ENCODE results near the gene NEURL2. TPM values are rescaled to one million over a fixed set of nuclear protein-coding genes. Genes with fewer than 3 reads are reported as not detected.

The NEURL2 gene
- total RNA-seq, 3 donors from 2014 or later: 7.5 to 9.7 (median 8.8) TPM

GRCh38 chr20:45890077-45890984 is 677 bp downstream of the NEURL2 start:
- TF ChIP-seq POLR2AphosphoS5 (IDR thresholded peaks at IDR 0.05): peak in 1 of 3 donors; percentile 25
- TF ChIP-seq CTCF (IDR thresholded peaks at IDR 0.05): peak; percentile 29 to 48 (median 34)
- TF ChIP-seq POLR2A (IDR thresholded peaks at IDR 0.05): no peak
- no peaks in the 10 kb centered on the region for H3K36me3 ChIP-seq
- H3K4me1 ChIP-seq: peaks cover 4 to 11% of the 10 kb centered on the region in 2 donors
- intact Hi-C loops (cut with DNase I; ENCODE audit: low total_unique reads): no loop called here
- peak; percentile 69 to 75 for DNase-seq (ENCODE audit: low spot score in 2 of 2)
- peak overlapping the region; percentile 81 to 90 (median 86) for H3K4me3 ChIP-seq
- H3K27ac ChIP-seq: peak overlapping the region; percentile 79 to 93
- H3K9me3 ChIP-seq: no peaks in the 10 kb centered on the region
- no peaks in the 10 kb centered on the region for H3K27me3 ChIP-seq

- H3K27me3 ChIP-seq: no peaks in the 10 kb centered on the region
- TF ChIP-seq POLR2A (IDR thresholded peaks at IDR 0.05) (no peak), CTCF (IDR thresholded peaks at IDR 0.05) (no peak), POLR2AphosphoS5 (IDR thresholded peaks at IDR 0.05) (no peak)
- H3K4me3 ChIP-seq: no peak overlapping the region
- no peak for DNase-seq (ENCODE audit: low spot score in 2 of 2)
- intact Hi-C loops (cut with DNase I; ENCODE audit: low total_unique reads): loop anchor here (2.0 kb wide), 1 partner anchor 76 kb away; the partner anchor contains the start of gene UBE2C
- H3K9me3 ChIP-seq: no peaks in the 10 kb centered on the region
- no peaks in the 10 kb centered on the region for H3K36me3 ChIP-seq
- H3K27ac ChIP-seq: no peak overlapping the region
- peaks cover 4 to 11% of the 10 kb centered on the region in 2 donors for H3K4me1 ChIP-seq
Observed at GRCh38 chr20:45888681-45889080, 2.3 kb downstream of the NEURL2 start.

- intact Hi-C loops (cut with DNase I; ENCODE audit: low total_unique reads): no loop called here
- Histone ChIP-seq H3K4me1 (peaks cover 4 to 11% of the 10 kb centered on the region in 2 donors), H3K27me3 (no peaks in the 10 kb centered on the region), H3K4me3 (no peak within 1 kb of the TSS), H3K27ac (no peak within 1 kb of the TSS), H3K9me3 (no peaks in the 10 kb centered on the region), H3K36me3 (no peaks in the 10 kb centered on the region)
- no peak for DNase-seq (ENCODE audit: low spot score in 2 of 2)
- TF ChIP-seq POLR2AphosphoS5 (IDR thresholded peaks at IDR 0.05) (no peak), CTCF (IDR thresholded peaks at IDR 0.05) (no peak), POLR2A (IDR thresholded peaks at IDR 0.05) (no peak)
Observed at GRCh38 chr20:45887346-45887715, 3.7 kb downstream of the NEURL2 start, which contains the start of gene SPATA25. Gene SPATA25, minus strand, starts transcription at chr20:45887622. Its CDS starts 32 bp downstream, at chr20:45887590.

GRCh38 chr20:45886590-45887345 is 4.2 kb downstream of the NEURL2 start:
- Histone ChIP-seq H3K27ac (no peak overlapping the region), H3K36me3 (no peaks in the 10 kb centered on the region), H3K27me3 (no peaks in the 10 kb centered on the region), H3K9me3 (no peaks in the 10 kb centered on the region), H3K4me1 (peaks cover 4 to 6% of the 10 kb centered on the region in 2 donors), H3K4me3 (no peak overlapping the region)
- intact Hi-C loops (cut with DNase I; ENCODE audit: low total_unique reads): no loop called here
- TF ChIP-seq POLR2A (IDR thresholded peaks at IDR 0.05) (no peak), POLR2AphosphoS5 (IDR thresholded peaks at IDR 0.05) (no peak), CTCF (IDR thresholded peaks at IDR 0.05) (no peak)
- DNase-seq (ENCODE audit: low spot score in 2 of 2): no peak
